Osteocyte (in vitro differentiated cells): ENCODE data around the gene EVA1A. TPM values are rescaled to one million over a fixed set of nuclear protein-coding genes. Genes with fewer than 3 reads are reported as not detected.

ENCODE experiments used
- DNase-seq: peaks from one replicate; pipeline ENCODE4 v3.0.0; 2021; ENCODE audit warnings: mixed read lengths; ENCODE audit not compliant: unreplicated experiment; ENCODE audit errors: extremely low spot score
- H3K27ac Mint-ChIP-seq: one replicate; pipeline ENCODE4 v1.8.0; 2021; ENCODE audit warnings: mild to moderate bottlenecking, mixed read lengths; ENCODE audit not compliant: unreplicated experiment
- H3K27me3 Mint-ChIP-seq: one replicate; pipeline ENCODE4 v1.8.0; 2021; ENCODE audit warnings: mixed read lengths; ENCODE audit not compliant: unreplicated experiment
- H3K36me3 Mint-ChIP-seq: one replicate; pipeline ENCODE4 v1.8.0; 2021; ENCODE audit warnings: mixed read lengths; ENCODE audit not compliant: unreplicated experiment
- H3K4me1 Mint-ChIP-seq: one replicate; pipeline ENCODE4 v1.8.0; 2021; ENCODE audit warnings: mixed read lengths; ENCODE audit not compliant: unreplicated experiment
- H3K4me3 Mint-ChIP-seq: one replicate; pipeline ENCODE4 v1.8.0; 2021; ENCODE audit warnings: mild to moderate bottlenecking, moderate library complexity, mixed read lengths; ENCODE audit not compliant: unreplicated experiment
- H3K9me3 Mint-ChIP-seq: one replicate; pipeline ENCODE4 v1.8.0; 2021; ENCODE audit warnings: mixed read lengths; ENCODE audit not compliant: unreplicated experiment
- total RNA-seq: library from RNA; stranded (reverse); gene quantifications from 2 replicates; pipeline ENCODE4 v1.2.1, GENCODE V29; 2021
- TF ChIP-seq, protein P1 (sequence below): fragments of 200-600 bp; sonication (generic); IDR thresholded peaks from 2 replicates; pipeline ENCODE4 v1.5.0; 2021; ENCODE audit warnings: antibody characterized with exemption, mild to moderate bottlenecking, moderate library complexity

EVA1A gene
- total RNA-seq, 1 donor from 2014 or later = 33.5 TPM

- Mint-ChIP-seq H3K4me1 (peaks cover 38% of the 10 kb centered on the region), H3K9me3 (no peaks in the 10 kb centered on the region), H3K27me3 (no peaks in the 10 kb centered on the region), H3K36me3 (peaks cover 12% of the 10 kb centered on the region), H3K27ac (no peak overlapping the region), H3K4me3 (no peak overlapping the region)
- DNase-seq = peak; percentile 23
- TF ChIP-seq, protein P1, sequence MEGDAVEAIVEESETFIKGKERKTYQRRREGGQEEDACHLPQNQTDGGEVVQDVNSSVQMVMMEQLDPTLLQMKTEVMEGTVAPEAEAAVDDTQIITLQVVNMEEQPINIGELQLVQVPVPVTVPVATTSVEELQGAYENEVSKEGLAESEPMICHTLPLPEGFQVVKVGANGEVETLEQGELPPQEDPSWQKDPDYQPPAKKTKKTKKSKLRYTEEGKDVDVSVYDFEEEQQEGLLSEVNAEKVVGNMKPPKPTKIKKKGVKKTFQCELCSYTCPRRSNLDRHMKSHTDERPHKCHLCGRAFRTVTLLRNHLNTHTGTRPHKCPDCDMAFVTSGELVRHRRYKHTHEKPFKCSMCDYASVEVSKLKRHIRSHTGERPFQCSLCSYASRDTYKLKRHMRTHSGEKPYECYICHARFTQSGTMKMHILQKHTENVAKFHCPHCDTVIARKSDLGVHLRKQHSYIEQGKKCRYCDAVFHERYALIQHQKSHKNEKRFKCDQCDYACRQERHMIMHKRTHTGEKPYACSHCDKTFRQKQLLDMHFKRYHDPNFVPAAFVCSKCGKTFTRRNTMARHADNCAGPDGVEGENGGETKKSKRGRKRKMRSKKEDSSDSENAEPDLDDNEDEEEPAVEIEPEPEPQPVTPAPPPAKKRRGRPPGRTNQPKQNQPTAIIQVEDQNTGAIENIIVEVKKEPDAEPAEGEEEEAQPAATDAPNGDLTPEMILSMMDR = no peak
Observed at GRCh38 chr2:75553935-75554531, 6.7 kb downstream of the EVA1A start.

DNA sequence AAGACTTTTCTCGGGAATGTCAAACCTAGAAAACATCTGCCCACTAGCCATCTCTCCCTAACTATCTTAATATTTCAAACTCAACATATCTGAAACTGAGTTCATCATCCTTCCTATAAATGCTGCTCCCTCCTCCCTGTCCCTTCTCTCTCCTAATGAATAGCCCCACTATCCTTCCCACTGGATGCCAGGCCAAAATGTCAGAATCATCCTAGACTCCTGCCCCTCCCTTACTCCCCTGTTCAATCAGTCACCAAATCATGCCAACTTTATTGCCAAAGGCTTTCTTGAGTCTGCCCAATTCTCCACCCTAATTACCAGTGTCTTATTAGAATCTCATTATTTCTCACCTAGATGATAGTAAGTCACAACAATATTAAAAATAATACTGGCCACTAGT lies 8.5 kb downstream of the EVA1A start:
- DNase-seq = no peak
- peaks cover 38% of the 10 kb centered on the region for H3K4me1 Mint-ChIP-seq
- H3K27ac Mint-ChIP-seq = no peak overlapping the region
- H3K36me3 Mint-ChIP-seq = peaks cover 12% of the 10 kb centered on the region
- TF ChIP-seq, protein P1 = no peak
- no peak overlapping the region for H3K4me3 Mint-ChIP-seq
- no peaks in the 10 kb centered on the region for H3K27me3 Mint-ChIP-seq
- H3K9me3 Mint-ChIP-seq = no peaks in the 10 kb centered on the region

GRCh38 chr2:75551434-75551833 lies 9.3 kb downstream of the EVA1A start:
- TF ChIP-seq, protein P1 = no peak
- Mint-ChIP-seq H3K27me3 (no peaks in the 10 kb centered on the region), H3K27ac (no peak overlapping the region), H3K4me1 (peaks cover 42% of the 10 kb centered on the region), H3K4me3 (no peak overlapping the region), H3K9me3 (no peaks in the 10 kb centered on the region), H3K36me3 (peaks cover 12% of the 10 kb centered on the region)
- DNase-seq = peak; percentile 17

DNA sequence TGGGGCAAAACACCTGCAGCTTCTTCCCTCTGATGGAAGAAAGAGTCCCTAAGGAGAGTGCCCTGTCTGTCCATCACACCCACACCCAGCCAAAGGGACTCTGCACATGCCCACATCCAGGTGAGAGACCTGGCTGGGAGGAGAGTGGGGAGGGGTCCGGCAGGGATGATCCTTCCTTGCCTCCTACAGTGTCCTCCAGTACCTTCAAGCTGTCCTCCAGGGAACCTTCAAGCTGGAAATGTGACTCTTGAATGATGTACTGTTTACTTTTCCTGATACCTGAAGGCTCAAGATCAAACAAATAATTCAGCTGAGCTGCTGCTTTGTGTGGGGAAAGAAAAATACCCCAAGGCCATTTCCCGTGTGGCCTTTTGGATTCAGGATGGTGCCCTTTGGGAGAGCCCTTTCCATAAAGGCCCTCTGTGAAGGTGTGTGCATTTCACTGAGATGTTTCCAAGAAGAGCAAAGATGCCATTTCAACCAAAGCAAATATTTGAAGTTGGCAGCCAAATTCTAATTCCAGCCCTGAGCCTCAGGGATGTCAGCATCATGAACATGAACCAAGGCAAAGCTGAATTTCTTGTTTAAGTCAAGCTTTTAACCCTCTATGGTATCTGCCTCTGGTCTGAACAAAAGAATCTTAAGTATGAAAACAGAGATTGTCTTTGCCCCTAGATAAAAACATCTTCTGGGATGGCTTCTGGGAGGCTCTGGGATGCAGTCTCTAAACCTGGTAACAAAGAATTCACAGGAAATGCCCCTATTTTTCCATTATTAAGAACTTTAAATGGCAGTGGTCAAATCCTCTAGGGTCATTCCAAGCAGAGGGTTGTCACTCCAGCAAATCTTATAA lies 11.1 kb downstream of the EVA1A start:
- no peaks in the 10 kb centered on the region for H3K9me3 Mint-ChIP-seq
- H3K4me3 Mint-ChIP-seq = no peak overlapping the region
- TF ChIP-seq, protein P1 = no peak
- H3K27me3 Mint-ChIP-seq = no peaks in the 10 kb centered on the region
- no peak overlapping the region for H3K27ac Mint-ChIP-seq
- DNase-seq = peak; percentile 51
- H3K36me3 Mint-ChIP-seq = peaks cover 17% of the 10 kb centered on the region
- peaks cover 45% of the 10 kb centered on the region for H3K4me1 Mint-ChIP-seq

DNA sequence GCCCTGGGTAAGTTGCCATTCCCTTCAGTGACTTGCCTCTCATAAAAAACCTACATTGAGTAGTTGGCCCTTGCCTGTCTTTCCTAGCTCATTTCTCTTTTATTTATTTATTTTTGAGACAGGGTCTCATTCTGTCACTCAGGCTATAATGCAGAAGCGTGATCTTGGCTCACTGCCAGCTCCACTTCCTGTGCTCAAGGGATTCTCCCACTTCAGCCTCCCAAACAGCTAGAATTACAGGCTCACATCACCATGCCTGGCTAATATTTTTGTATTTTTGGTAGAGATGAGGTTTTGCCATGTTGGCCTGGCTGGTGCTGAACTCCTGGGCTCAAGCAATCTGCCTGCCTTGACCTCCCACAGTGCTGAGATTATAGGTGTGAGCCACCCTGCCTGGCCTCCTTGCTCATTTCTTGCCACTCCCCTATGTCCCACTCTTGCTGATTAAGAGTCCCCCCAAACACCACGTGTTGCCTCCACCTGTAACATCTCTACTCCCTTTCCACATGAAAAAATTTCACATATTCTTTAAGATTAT lies 12.6 kb downstream of the EVA1A start:
- Mint-ChIP-seq H3K36me3 (peaks cover 17% of the 10 kb centered on the region), H3K9me3 (no peaks in the 10 kb centered on the region), H3K4me1 (peaks cover 49% of the 10 kb centered on the region), H3K4me3 (no peak overlapping the region), H3K27ac (peak overlapping the region; percentile 85), H3K27me3 (no peaks in the 10 kb centered on the region)
- TF ChIP-seq, protein P1 = no peak
- DNase-seq = peak; percentile 70
